GM12878 (cell line): ENCODE measurements around the gene DNAAF2. TPM values are rescaled to one million over a fixed set of nuclear protein-coding genes. Genes with fewer than 3 reads are reported as not detected.

Experiments
- ASH2L ChIP-seq: fragments of 300-600, 200-600 bp; sonication (generic); IDR thresholded peaks from 2 replicates; pipeline ENCODE4 v1.6.1; 2017; ENCODE audit warnings: low read depth, mild to moderate bottlenecking, borderline replicate concordance
- ATF7 ChIP-seq: fragments of 450-650 bp; IDR thresholded peaks from 2 replicates; pipeline ENCODE4 v1.6.1; 2016; ENCODE audit warnings: low read depth, mild to moderate bottlenecking
- BCL3 ChIP-seq: IDR thresholded peaks from 2 replicates; pipeline ENCODE4 v1.6.1; 2011; ENCODE audit warnings: borderline replicate concordance, low read depth, mild to moderate bottlenecking, moderate library complexity, low read length; ENCODE audit not compliant: insufficient read depth, poor library complexity, severe bottlenecking
- BMI1 ChIP-seq: fragments of 450-650 bp; IDR thresholded peaks from 2 replicates; pipeline ENCODE4 v1.6.1; 2016; ENCODE audit warnings: mild to moderate bottlenecking, moderate library complexity, borderline replicate concordance
- CBFB ChIP-seq: IDR thresholded peaks from 2 replicates; pipeline ENCODE4 v1.6.1; 2016; ENCODE audit warnings: antibody characterized with exemption, low read depth
- HDGF ChIP-seq: fragments of 450-650 bp; IDR thresholded peaks from 2 replicates; pipeline ENCODE4 v1.6.1; 2016; ENCODE audit warnings: antibody characterized with exemption
- JUNB ChIP-seq: IDR thresholded peaks from 2 replicates; pipeline ENCODE4 v1.6.1; 2016; ENCODE audit warnings: antibody characterized with exemption, mild to moderate bottlenecking
- MEF2A ChIP-seq: IDR thresholded peaks from 2 replicates; pipeline ENCODE4 v1.6.1; 2011; ENCODE audit warnings: low read depth, mild to moderate bottlenecking, low read length, moderate library complexity; ENCODE audit not compliant: insufficient read depth
- MLLT1 ChIP-seq: fragments of 450-650 bp; IDR thresholded peaks from 2 replicates; pipeline ENCODE4 v1.6.1; 2016; ENCODE audit warnings: mild to moderate bottlenecking
- NFYA ChIP-seq: IDR thresholded peaks from 2 replicates; pipeline ENCODE4 v1.6.1; 2011; ENCODE audit warnings: low read depth, mild to moderate bottlenecking, low read length, improper control_type of control experiment, borderline replicate concordance
- POLR2AphosphoS5 ChIP-seq: IDR thresholded peaks from 2 replicates; pipeline ENCODE4 v1.6.1; 2011; ENCODE audit warnings: mild to moderate bottlenecking, low read length, inconsistent platforms
- RAD51 ChIP-seq: fragments of 450-650 bp; IDR thresholded peaks from 2 replicates; pipeline ENCODE4 v1.6.1; 2016; ENCODE audit warnings: moderate library complexity, mild to moderate bottlenecking, inconsistent platforms
- RB1 ChIP-seq: fragments of 450-650 bp; formaldehyde crosslinking; IDR thresholded peaks from 2 replicates; pipeline ENCODE4 v1.6.1; 2017; ENCODE audit warnings: mild to moderate bottlenecking, borderline replicate concordance
- SIX5 ChIP-seq: IDR thresholded peaks from 2 replicates; pipeline ENCODE4 v1.6.1; 2011; ENCODE audit warnings: mild to moderate bottlenecking, low read depth, low read length, moderate library complexity; ENCODE audit not compliant: severe bottlenecking
- SP1 ChIP-seq: IDR thresholded peaks from one replicate; pipeline ENCODE4 v1.6.1; 2011; ENCODE audit warnings: low read depth, low read length
- TCF12 ChIP-seq: IDR thresholded peaks from 2 replicates; pipeline ENCODE4 v1.6.1; 2011; ENCODE audit warnings: low read depth, mild to moderate bottlenecking, low read length
- TCF7 ChIP-seq: IDR thresholded peaks from 2 replicates; pipeline ENCODE4 v1.6.1; 2014; ENCODE audit warnings: antibody characterized with exemption, borderline replicate concordance
- ZNF384 ChIP-seq: IDR thresholded peaks from 2 replicates; pipeline ENCODE4 v1.6.1; 2012; ENCODE audit warnings: low read depth, mild to moderate bottlenecking, low read length, improper control_type of control experiment, borderline replicate concordance
- polyA plus RNA-seq, 11 experiments: library from polyadenylated mRNA; depleted of rRNA in 4 of 11; unstranded in 6 of 11; stranded (reverse) in 5 of 11; fragments of >200 nt; fragmentation: Nextera tagmentation in 4 of 11; fragmentation: Illumina TruSeq in 1 of 11; extraction: Ambion mirVana in 4 of 11; extraction: Trizol in 1 of 11; gene quantifications; 1 replicate in 1 of 11; 2 replicates in 10 of 11; pipeline versions ENCODE4 v1.2.1 to v1.2.3, GENCODE V29; 2011 to 2016; ENCODE audit warnings: inconsistent platforms in 2 of 11, missing spikeins in 2 of 11, low read depth in 1 of 11
- total RNA-seq, 4 experiments: library from RNA; depleted of rRNA in 3 of 4; stranded (reverse); fragments of >200 nt in 3 of 4; fragmentation: Illumina TruSeq in 1 of 4; extraction: Trizol in 1 of 4; gene quantifications; 2 replicates each; pipeline versions ENCODE4 v1.2.1 to v1.2.3, GENCODE V29; 2013 to 2021
- TF ChIP-seq, protein P1 (sequence below): fragments of 450-650 bp; IDR thresholded peaks from 2 replicates; pipeline ENCODE4 v1.6.1; 2017; ENCODE audit warnings: mild to moderate bottlenecking, moderate library complexity
- TF ChIP-seq, protein P2 (sequence below): IDR thresholded peaks from 2 replicates; pipeline ENCODE4 v1.6.1; 2012; ENCODE audit warnings: low read depth, low read length, improper control_type of control experiment
- TF ChIP-seq, protein P3 (sequence below): fragments of 450-650 bp; IDR thresholded peaks from 2 replicates; pipeline ENCODE4 v1.6.1; 2017; ENCODE audit warnings: borderline replicate concordance

The DNAAF2 gene
- total and polyA plus RNA-seq, 10 of the 15 experiments (the other 5 are each of a cell fraction or from before 2014, with no cell fraction given): 5.7 to 24.7 (median 10.8) TPM

GRCh38 chr14:49598485-49599300 is 36.4 kb downstream of the DNAAF2 start, which contains the start of gene LRR1 (continued):
- TF ChIP-seq, protein P1, sequence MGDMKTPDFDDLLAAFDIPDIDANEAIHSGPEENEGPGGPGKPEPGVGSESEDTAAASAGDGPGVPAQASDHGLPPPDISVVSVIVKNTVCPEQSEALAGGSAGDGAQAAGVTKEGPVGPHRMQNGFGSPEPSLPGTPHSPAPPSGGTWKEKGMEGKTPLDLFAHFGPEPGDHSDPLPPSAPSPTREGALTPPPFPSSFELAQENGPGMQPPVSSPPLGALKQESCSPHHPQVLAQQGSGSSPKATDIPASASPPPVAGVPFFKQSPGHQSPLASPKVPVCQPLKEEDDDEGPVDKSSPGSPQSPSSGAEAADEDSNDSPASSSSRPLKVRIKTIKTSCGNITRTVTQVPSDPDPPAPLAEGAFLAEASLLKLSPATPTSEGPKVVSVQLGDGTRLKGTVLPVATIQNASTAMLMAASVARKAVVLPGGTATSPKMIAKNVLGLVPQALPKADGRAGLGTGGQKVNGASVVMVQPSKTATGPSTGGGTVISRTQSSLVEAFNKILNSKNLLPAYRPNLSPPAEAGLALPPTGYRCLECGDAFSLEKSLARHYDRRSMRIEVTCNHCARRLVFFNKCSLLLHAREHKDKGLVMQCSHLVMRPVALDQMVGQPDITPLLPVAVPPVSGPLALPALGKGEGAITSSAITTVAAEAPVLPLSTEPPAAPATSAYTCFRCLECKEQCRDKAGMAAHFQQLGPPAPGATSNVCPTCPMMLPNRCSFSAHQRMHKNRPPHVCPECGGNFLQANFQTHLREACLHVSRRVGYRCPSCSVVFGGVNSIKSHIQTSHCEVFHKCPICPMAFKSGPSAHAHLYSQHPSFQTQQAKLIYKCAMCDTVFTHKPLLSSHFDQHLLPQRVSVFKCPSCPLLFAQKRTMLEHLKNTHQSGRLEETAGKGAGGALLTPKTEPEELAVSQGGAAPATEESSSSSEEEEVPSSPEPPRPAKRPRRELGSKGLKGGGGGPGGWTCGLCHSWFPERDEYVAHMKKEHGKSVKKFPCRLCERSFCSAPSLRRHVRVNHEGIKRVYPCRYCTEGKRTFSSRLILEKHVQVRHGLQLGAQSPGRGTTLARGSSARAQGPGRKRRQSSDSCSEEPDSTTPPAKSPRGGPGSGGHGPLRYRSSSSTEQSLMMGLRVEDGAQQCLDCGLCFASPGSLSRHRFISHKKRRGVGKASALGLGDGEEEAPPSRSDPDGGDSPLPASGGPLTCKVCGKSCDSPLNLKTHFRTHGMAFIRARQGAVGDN: peak; percentile 53; the same call in 1 of the 2 replicates
- TF ChIP-seq ATF7 (peak; percentile 42; the same call in 1 of the 2 replicates), JUNB (no peak), ASH2L (no peak), ZNF384 (no peak), TCF7 (no peak), MEF2A (0 out of 2 replicates have a peak, but pooled peaks have one; percentile 44), POLR2AphosphoS5 (peak; percentile 94), SP1 (peak; percentile 31), BCL3 (peak; percentile 32), HDGF (no peak), NFYA (no peak), TCF12 (peak; percentile 65; the same call in 1 of the 2 replicates), CBFB (peak; percentile 80; the same call in 1 of the 2 replicates), MLLT1 (peak; percentile 47; the same call in 1 of the 2 replicates), BMI1 (no peak), RAD51 (no peak), RB1 (peak; percentile 96; the same call in 1 of the 2 replicates), SIX5 (no peak)
- TF ChIP-seq, protein P2, sequence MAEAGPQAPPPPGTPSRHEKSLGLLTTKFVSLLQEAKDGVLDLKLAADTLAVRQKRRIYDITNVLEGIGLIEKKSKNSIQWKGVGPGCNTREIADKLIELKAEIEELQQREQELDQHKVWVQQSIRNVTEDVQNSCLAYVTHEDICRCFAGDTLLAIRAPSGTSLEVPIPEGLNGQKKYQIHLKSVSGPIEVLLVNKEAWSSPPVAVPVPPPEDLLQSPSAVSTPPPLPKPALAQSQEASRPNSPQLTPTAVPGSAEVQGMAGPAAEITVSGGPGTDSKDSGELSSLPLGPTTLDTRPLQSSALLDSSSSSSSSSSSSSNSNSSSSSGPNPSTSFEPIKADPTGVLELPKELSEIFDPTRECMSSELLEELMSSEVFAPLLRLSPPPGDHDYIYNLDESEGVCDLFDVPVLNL: peak; percentile 98
- TF ChIP-seq, protein P3, sequence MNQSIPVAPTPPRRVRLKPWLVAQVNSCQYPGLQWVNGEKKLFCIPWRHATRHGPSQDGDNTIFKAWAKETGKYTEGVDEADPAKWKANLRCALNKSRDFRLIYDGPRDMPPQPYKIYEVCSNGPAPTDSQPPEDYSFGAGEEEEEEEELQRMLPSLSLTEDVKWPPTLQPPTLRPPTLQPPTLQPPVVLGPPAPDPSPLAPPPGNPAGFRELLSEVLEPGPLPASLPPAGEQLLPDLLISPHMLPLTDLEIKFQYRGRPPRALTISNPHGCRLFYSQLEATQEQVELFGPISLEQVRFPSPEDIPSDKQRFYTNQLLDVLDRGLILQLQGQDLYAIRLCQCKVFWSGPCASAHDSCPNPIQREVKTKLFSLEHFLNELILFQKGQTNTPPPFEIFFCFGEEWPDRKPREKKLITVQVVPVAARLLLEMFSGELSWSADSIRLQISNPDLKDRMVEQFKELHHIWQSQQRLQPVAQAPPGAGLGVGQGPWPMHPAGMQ: peak; percentile 96
